Activated T-cell treated with anti-CD3 and anti-CD28 coated beads, Interleukin-2, amount 50 U/mL, for 1 hour (primary cell): ENCODE results near the gene LRRC4C.

Experiments
- DNase-seq: peaks from one replicate; pipeline ENCODE4 v3.0.0-alpha.2; 2020

Gene LRRC4C

GRCh38 chr11:41245704-41246398 lies 213.6 kb downstream of the LRRC4C start:
- no peak for DNase-seq

- no peak for DNase-seq
Observed at GRCh38 chr11:41245184-41245583, 214.3 kb downstream of the LRRC4C start.

GRCh38 chr11:41237382-41237781 lies 222.1 kb downstream of the LRRC4C start:
- no peak for DNase-seq

GRCh38 chr11:41235668-41236067 lies 223.8 kb downstream of the LRRC4C start:
- no peak for DNase-seq

GRCh38 chr11:41225856-41226633 lies 233.4 kb downstream of the LRRC4C start:
- DNase-seq = no peak

GRCh38 chr11:41222236-41222635 lies 237.2 kb downstream of the LRRC4C start:
- no peak for DNase-seq

GRCh38 chr11:41206388-41206787 lies 253.1 kb downstream of the LRRC4C start:
- DNase-seq = no peak

- no peak for DNase-seq
Observed at GRCh38 chr11:41201156-41201555, 258.3 kb downstream of the LRRC4C start.

- no peak for DNase-seq
Observed at GRCh38 chr11:41190437-41191082, 268.9 kb downstream of the LRRC4C start.

- no peak for DNase-seq
Observed at GRCh38 chr11:41189701-41190436, 269.6 kb downstream of the LRRC4C start.

- no peak for DNase-seq
Observed at GRCh38 chr11:41177791-41178190, 281.7 kb downstream of the LRRC4C start.

GRCh38 chr11:41175304-41175972 lies 284.0 kb downstream of the LRRC4C start:
- DNase-seq = no peak

- DNase-seq = no peak
Observed at GRCh38 chr11:41146326-41146725, 313.1 kb downstream of the LRRC4C start.

- no peak for DNase-seq
Observed at GRCh38 chr11:41145420-41145819, 314.0 kb downstream of the LRRC4C start.

GRCh38 chr11:41134971-41135370 lies 324.5 kb downstream of the LRRC4C start:
- no peak for DNase-seq

- no peak for DNase-seq
Observed at GRCh38 chr11:41133023-41133422, 326.4 kb downstream of the LRRC4C start.

- no peak for DNase-seq
Observed at GRCh38 chr11:41121600-41121999, 337.9 kb downstream of the LRRC4C start.

- DNase-seq = no peak
Observed at GRCh38 chr11:41119484-41119883, 340.0 kb downstream of the LRRC4C start.

- DNase-seq = no peak
Observed at GRCh38 chr11:41118521-41118920, 340.9 kb downstream of the LRRC4C start.

GRCh38 chr11:41116970-41117369 lies 342.5 kb downstream of the LRRC4C start:
- no peak for DNase-seq

GRCh38 chr11:41115066-41115465 lies 344.4 kb downstream of the LRRC4C start:
- DNase-seq = no peak

GRCh38 chr11:41113160-41113559 lies 346.3 kb downstream of the LRRC4C start:
- DNase-seq = no peak

- no peak for DNase-seq
Observed at GRCh38 chr11:41110527-41110926, 348.9 kb downstream of the LRRC4C start.
